ENCODE measurements around the gene EIF4EBP3.

DNA sequence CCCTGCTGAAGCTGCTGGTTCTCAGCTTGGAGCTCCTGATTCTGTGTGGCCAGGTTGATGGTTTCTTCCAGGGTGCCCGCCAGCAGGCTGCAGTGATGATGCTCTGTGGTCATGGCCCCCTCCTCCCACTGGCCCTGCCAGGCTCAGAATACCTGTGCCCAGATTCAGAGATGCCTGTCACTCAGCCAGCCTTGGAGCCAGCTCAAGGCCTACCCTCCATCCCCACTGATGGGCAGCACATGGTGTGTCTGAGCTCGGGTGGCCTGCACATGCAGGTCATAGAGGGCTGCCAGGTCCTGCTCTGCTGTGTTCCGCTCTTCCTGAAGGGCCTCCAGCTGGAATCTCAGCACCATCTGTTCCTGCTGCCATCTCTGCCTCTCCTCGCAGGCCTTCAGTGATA lies 22.6 kb downstream of the EIF4EBP3 start:
- TF ChIP-seq, protein P1, sequence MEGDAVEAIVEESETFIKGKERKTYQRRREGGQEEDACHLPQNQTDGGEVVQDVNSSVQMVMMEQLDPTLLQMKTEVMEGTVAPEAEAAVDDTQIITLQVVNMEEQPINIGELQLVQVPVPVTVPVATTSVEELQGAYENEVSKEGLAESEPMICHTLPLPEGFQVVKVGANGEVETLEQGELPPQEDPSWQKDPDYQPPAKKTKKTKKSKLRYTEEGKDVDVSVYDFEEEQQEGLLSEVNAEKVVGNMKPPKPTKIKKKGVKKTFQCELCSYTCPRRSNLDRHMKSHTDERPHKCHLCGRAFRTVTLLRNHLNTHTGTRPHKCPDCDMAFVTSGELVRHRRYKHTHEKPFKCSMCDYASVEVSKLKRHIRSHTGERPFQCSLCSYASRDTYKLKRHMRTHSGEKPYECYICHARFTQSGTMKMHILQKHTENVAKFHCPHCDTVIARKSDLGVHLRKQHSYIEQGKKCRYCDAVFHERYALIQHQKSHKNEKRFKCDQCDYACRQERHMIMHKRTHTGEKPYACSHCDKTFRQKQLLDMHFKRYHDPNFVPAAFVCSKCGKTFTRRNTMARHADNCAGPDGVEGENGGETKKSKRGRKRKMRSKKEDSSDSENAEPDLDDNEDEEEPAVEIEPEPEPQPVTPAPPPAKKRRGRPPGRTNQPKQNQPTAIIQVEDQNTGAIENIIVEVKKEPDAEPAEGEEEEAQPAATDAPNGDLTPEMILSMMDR (IDR thresholded peaks at IDR 0.05 in 8 of 11, conservative IDR thresholded peaks at IDR 0.05 in 3 of 11), result no peak
- no peak for TF ChIP-seq POLR2A (IDR thresholded peaks at IDR 0.05)
- TF ChIP-seq POLR2AphosphoS5 (IDR thresholded peaks at IDR 0.05), result no peak

Data from spleen (tissue), 7 donors.